Esophagus muscularis mucosa (tissue), 4 donors: ENCODE measurements around the gene GPR33. TPM values are rescaled to one million over a fixed set of nuclear protein-coding genes. Genes with fewer than 3 reads are reported as not detected.

Source experiments
- DNase-seq: peaks from one replicate; pipeline ENCODE4 v3.0.0-alpha.2; 2017; ENCODE audit errors: extremely low spot score
- H3K27ac ChIP-seq, 4 donors: fragments of 200-600 bp; sonication (generic); replicated peaks in 1 of 4; 1 replicate in 3 of 4; 2 replicates in 1 of 4; pipeline ENCODE4 v1.5.1; 2016 to 2019; ENCODE audit warnings: mild to moderate bottlenecking in 1 of 4
- H3K27me3 ChIP-seq, 4 donors: fragments of 200-600 bp; sonication (generic); one replicate each; pipeline versions ENCODE4 v1.5.1 to v1.6.0; 2016 to 2019
- H3K36me3 ChIP-seq, 4 donors: fragments of 200-600 bp; sonication (generic); one replicate each; pipeline ENCODE4 v1.5.1; 2016 to 2019
- H3K4me1 ChIP-seq, 4 donors: fragments of 200-600 bp; sonication (generic); one replicate each; pipeline ENCODE4 v1.5.1; 2016 to 2019
- H3K4me3 ChIP-seq, 4 donors: fragments of 200-600 bp; sonication (generic); 1 replicate in 2 of 4; 2 replicates in 2 of 4; pipeline ENCODE4 v1.5.1; 2016 to 2019; ENCODE audit warnings: mild to moderate bottlenecking in 4 of 4, moderate library complexity in 1 of 4
- H3K9me3 ChIP-seq, 4 donors: fragments of 200-600 bp; sonication (generic); 1 replicate in 3 of 4; 2 replicates in 1 of 4; pipeline ENCODE4 v1.5.1; 2016 to 2019
- EP300 ChIP-seq: sonication (generic); formaldehyde crosslinking; IDR thresholded peaks from one replicate; pipeline ENCODE4 v1.6.1; 2017; ENCODE audit warnings: antibody characterized with exemption
- POLR2AphosphoS5 ChIP-seq, 2 donors: sonication (generic); formaldehyde crosslinking; IDR thresholded peaks; one replicate each; pipeline ENCODE4 v1.6.1; 2017; ENCODE audit warnings: antibody characterized with exemption in 2 of 2
- intact Hi-C: fragments of 100-400 bp; cut with DNase I; formaldehyde crosslinking; loops from one replicate; pipeline ENCODE4 v1.15.1; 2023
- total RNA-seq, 4 donors: library from RNA; depleted of rRNA; stranded (reverse); fragments of >200 nt; gene quantifications; one replicate each; pipeline versions ENCODE4 v1.1.0 to v1.2.1, GENCODE V29; 2016

GPR33 gene
- total RNA-seq, 4 donors from 2014 or later: not detected

- TF ChIP-seq POLR2AphosphoS5 (IDR thresholded peaks at IDR 0.05): peak in 1 of 2 donors; percentile 20
- TF ChIP-seq EP300: no peak
- Histone ChIP-seq H3K4me1 (peaks cover 0 to 12% (median 11%) of the 10 kb centered on the region in 4 donors), H3K27me3 (no peaks in the 10 kb centered on the region), H3K27ac (peak overlapping the region in 2 of 4 donors; percentile 42 to 46), H3K9me3 (peaks cover 0 to 3% (median 0%) of the 10 kb centered on the region in 4 donors), H3K4me3 (no peak overlapping the region), H3K36me3 (peaks cover 0 to 5% (median 0%) of the 10 kb centered on the region in 4 donors)
- DNase-seq: no peak
- intact Hi-C loops: no loop called here
Measured at GRCh38 chr14:31435276-31435675, 52.6 kb downstream of the GPR33 start.

Other genes starting within 250 kb of the GPR33 start
- 10 to 100 TPM; 24.1 to 38.2 (median 28.2) TPM for gene HEATR5A, start 67.5 kb downstream of the GPR33 start, total RNA-seq
- gene DTD2, start 30.5 kb downstream of the GPR33 start, total RNA-seq: 10 to 100 TPM; 27.8 to 41.1 (median 32.2) TPM
- gene NUBPL, start 73.4 kb upstream of the GPR33 start, total RNA-seq: 10 to 100 TPM; 10.3 to 13.6 (median 12.8) TPM